HG02981 (cell line): ENCODE results near the gene BRF1.

Experiments
- ATAC-seq: cut with Tn5 transposase; IDR thresholded peaks from one replicate; pipeline ENCODE4 v1.9.1; 2021; ENCODE audit warnings: mild to moderate bottlenecking, moderate library complexity; ENCODE audit not compliant: unreplicated experiment

The BRF1 gene

GRCh38 chr14:105165134-105165704 lies 135.6 kb downstream of the BRF1 start:
- no peak for ATAC-seq

GRCh38 chr14:105163040-105163742 lies 137.6 kb downstream of the BRF1 start:
- no peak for ATAC-seq

GRCh38 chr14:105162669-105162979 lies 138.2 kb downstream of the BRF1 start:
- no peak for ATAC-seq

GRCh38 chr14:105161964-105162668 lies 138.7 kb downstream of the BRF1 start:
- no peak for ATAC-seq

DNA sequence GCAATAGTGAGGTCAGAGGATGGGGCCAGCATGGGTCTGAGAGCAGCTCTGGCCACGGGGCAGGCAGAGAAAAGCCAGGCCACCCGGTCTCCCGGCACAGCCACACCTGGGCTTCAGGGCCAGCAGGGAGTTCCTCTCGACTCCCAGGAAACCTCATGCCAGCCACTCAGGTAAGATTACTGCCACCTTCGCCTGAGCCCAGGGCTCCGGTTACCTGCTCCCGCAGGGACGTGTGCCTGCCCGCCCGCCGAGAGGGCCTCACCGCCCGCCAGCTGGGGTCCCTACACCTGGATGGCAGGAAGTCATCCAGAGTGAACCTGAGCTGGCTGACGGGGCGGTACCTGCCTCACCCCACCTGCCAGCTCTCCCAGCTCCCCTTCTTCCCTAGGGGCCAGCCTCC lies 139.5 kb downstream of the BRF1 start:
- no peak for ATAC-seq

GRCh38 chr14:105160776-105161175 lies 140.0 kb downstream of the BRF1 start:
- ATAC-seq = no peak

- no peak for ATAC-seq
Measured at GRCh38 chr14:105159344-105159743, 141.5 kb downstream of the BRF1 start.
